ENCODE measurements around the gene MKLN1. TPM values are rescaled to one million over a fixed set of nuclear protein-coding genes. Genes with fewer than 3 reads are reported as not detected.
A peak's percentile ranks its signal among the peaks of the same experiment; 100 is the strongest.

The MKLN1 gene
- total RNA-seq, 2 donors from 2014 or later, result 27.4 to 28.5 TPM

DNA sequence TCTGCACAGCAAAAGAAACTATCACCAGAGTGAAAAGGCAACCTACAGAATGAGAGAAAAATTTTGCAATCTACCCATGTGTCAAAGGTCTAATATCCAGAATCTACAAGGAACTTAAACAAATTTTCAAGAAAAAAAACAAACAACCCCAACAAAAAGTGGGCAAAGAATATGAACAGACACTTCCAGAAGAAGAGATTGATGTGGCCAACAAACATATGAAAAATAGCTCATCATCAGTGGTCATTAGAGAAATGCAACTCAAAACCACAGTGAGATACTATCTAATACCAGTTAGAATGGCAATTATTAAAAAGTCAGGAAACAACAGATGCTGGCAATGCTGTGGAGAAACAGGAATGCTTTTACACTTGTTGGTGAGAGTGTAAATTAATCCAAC, 7.1 kb upstream of the MKLN1 start:
- Histone ChIP-seq H3K27ac (no peak overlapping the region), H3K36me3 (no peaks in the 10 kb centered on the region), H3K9me3 (no peaks in the 10 kb centered on the region), H3K4me1 (no peaks in the 10 kb centered on the region), H3K27me3 (no peaks in the 10 kb centered on the region), H3K4me3 (no peak overlapping the region)
- DNase-seq (ENCODE audit: low spot score), result no peak
- TF ChIP-seq, protein P1, sequence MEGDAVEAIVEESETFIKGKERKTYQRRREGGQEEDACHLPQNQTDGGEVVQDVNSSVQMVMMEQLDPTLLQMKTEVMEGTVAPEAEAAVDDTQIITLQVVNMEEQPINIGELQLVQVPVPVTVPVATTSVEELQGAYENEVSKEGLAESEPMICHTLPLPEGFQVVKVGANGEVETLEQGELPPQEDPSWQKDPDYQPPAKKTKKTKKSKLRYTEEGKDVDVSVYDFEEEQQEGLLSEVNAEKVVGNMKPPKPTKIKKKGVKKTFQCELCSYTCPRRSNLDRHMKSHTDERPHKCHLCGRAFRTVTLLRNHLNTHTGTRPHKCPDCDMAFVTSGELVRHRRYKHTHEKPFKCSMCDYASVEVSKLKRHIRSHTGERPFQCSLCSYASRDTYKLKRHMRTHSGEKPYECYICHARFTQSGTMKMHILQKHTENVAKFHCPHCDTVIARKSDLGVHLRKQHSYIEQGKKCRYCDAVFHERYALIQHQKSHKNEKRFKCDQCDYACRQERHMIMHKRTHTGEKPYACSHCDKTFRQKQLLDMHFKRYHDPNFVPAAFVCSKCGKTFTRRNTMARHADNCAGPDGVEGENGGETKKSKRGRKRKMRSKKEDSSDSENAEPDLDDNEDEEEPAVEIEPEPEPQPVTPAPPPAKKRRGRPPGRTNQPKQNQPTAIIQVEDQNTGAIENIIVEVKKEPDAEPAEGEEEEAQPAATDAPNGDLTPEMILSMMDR (IDR thresholded peaks at IDR 0.05), result no peak

DNA sequence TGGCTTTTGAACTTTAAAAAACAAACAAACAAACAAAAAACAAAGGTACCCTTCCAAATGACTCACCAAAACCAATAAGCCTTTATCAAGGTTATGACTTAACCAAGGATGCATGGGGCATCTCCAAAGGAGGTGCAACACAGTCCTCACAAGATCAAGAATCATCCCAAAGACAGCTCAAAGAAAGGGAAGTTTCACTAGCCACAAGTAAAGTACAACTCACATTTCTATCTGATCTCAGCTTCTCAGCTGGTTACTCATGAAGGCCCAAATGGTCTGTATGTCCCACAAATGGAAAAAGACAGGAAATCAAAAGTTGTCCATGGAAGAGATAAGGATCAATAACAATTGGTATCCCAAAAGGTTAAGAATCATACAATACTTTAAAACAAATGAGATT, 6.0 kb upstream of the MKLN1 start:
- DNase-seq (ENCODE audit: low spot score), result no peak
- Histone ChIP-seq H3K9me3 (no peaks in the 10 kb centered on the region), H3K27ac (no peak overlapping the region), H3K4me3 (no peak overlapping the region), H3K4me1 (peaks cover 0 to 2% of the 10 kb centered on the region in 2 donors), H3K36me3 (no peaks in the 10 kb centered on the region), H3K27me3 (no peaks in the 10 kb centered on the region)
- TF ChIP-seq, protein P1 (IDR thresholded peaks at IDR 0.05), result no peak

- TF ChIP-seq, protein P1 (IDR thresholded peaks at IDR 0.05), result no peak
- H3K27me3 ChIP-seq, result no peaks in the 10 kb centered on the region
- H3K36me3 ChIP-seq, result no peaks in the 10 kb centered on the region
- peaks cover 0 to 6% of the 10 kb centered on the region in 2 donors for H3K4me1 ChIP-seq
- no peak overlapping the region for H3K4me3 ChIP-seq
- H3K9me3 ChIP-seq, result no peaks in the 10 kb centered on the region
- no peak for DNase-seq (ENCODE audit: low spot score)
- H3K27ac ChIP-seq, result no peak overlapping the region
Observed at GRCh38 chr7:131322061-131322460, 5.6 kb upstream of the MKLN1 start.

DNA sequence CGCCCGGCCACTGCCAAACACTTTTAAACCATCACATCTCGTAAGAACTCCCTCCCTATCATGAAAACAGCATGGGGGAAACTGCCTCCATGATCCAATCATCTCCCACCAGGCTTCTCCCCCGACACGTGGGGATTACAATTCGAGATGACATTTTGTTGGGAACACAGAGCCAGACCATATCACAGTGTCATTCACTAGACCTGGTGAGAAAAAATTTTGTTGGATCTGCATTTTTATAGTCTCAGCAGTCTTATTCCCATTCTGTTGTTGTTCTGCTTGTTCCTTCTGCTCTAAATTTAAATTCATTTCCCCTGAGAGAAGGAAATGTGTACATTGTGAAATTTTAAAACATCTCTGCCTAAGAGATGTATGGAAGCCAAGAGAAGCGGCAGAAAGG, 4.8 kb upstream of the MKLN1 start:
- H3K36me3 ChIP-seq, result no peaks in the 10 kb centered on the region
- DNase-seq (ENCODE audit: low spot score), result no peak
- H3K4me3 ChIP-seq, result no peak overlapping the region
- no peaks in the 10 kb centered on the region for H3K27me3 ChIP-seq
- no peak overlapping the region for H3K27ac ChIP-seq
- H3K4me1 ChIP-seq, result peaks cover 0 to 6% of the 10 kb centered on the region in 2 donors
- H3K9me3 ChIP-seq, result no peaks in the 10 kb centered on the region
- TF ChIP-seq, protein P1 (IDR thresholded peaks at IDR 0.05), result no peak

DNA sequence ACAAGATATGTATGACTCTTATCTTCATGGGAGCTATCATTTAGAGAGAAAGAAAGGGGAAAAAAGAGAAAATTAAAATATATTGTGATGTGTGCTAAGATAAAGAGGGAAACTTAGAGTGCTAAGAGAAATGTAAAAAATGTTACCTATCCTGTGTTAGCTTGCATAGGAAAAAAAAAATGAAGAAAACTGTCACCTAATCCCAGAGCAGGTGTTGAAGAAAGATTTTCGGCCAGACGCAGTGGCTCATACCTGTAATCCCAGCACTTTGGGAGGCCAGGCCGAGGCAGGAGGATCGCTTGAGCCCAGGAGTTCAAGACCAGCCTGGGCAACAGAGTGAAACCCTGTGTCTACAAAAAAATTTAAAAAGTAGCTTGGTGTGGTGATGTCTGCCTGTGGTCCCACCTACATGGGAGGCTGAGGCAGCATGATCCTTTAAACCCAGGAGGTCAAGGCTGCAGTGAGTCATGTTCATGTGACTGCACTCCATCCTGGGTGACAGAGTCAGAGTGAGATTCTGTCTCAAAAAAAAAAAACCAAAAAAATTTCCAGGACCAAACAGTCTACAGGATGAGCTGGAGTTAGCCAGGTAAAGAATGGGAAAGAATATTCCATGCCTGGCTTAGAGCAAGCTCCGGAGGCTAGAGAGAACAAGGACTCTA, 2.4 kb upstream of the MKLN1 start:
- Histone ChIP-seq H3K36me3 (no peaks in the 10 kb centered on the region), H3K27me3 (no peaks in the 10 kb centered on the region), H3K4me1 (peaks cover 0 to 23% of the 10 kb centered on the region in 2 donors), H3K27ac (no peak overlapping the region), H3K4me3 (no peak overlapping the region), H3K9me3 (no peaks in the 10 kb centered on the region)
- TF ChIP-seq, protein P1 (IDR thresholded peaks at IDR 0.05), result no peak
- DNase-seq (ENCODE audit: low spot score), result no peak

DNA sequence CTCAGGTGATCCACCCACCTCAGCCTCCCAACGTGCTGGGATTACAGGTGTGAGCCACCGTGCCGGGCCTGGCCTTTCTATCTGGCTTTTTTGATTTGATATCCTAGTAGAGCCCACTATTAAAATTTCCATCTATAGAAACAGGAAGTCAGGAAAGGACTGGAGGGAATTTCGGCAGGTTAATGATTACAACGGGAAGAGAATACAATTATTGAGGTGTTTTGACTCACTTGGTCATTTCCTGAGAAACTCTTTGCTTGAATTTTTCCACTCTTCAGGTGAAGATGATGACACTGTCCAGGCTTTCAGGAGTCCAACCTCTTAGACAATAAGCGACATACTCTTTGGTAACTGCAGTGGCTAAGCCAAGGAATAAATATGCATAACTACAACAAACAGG, 1.1 kb upstream of the MKLN1 start:
- TF ChIP-seq, protein P1 (IDR thresholded peaks at IDR 0.05), result no peak
- Histone ChIP-seq H3K36me3 (no peaks in the 10 kb centered on the region), H3K4me3 (no peak overlapping the region), H3K27me3 (no peaks in the 10 kb centered on the region), H3K27ac (peak overlapping the region; percentile 99), H3K4me1 (peaks cover 0 to 23% of the 10 kb centered on the region in 2 donors), H3K9me3 (no peaks in the 10 kb centered on the region)
- no peak for DNase-seq (ENCODE audit: low spot score)
